PC-3 (cell line): ENCODE measurements around the gene POU3F3.

ENCODE experiments used
- EZH2 ChIP-seq: fragments of 300-600 bp; sonication (generic); IDR thresholded peaks from one replicate; pipeline ENCODE4 v1.6.1; 2017; ENCODE audit warnings: antibody characterized with exemption, mild to moderate bottlenecking, low read length; ENCODE audit not compliant: unreplicated experiment
- TF ChIP-seq, protein P1 (sequence below): fragments of 300-600 bp; sonication (generic); conservative IDR thresholded peaks from 2 replicates; pipeline ENCODE4 v1.5.1; 2017; ENCODE audit warnings: antibody characterized with exemption, low read depth, mild to moderate bottlenecking, low read length

DNA sequence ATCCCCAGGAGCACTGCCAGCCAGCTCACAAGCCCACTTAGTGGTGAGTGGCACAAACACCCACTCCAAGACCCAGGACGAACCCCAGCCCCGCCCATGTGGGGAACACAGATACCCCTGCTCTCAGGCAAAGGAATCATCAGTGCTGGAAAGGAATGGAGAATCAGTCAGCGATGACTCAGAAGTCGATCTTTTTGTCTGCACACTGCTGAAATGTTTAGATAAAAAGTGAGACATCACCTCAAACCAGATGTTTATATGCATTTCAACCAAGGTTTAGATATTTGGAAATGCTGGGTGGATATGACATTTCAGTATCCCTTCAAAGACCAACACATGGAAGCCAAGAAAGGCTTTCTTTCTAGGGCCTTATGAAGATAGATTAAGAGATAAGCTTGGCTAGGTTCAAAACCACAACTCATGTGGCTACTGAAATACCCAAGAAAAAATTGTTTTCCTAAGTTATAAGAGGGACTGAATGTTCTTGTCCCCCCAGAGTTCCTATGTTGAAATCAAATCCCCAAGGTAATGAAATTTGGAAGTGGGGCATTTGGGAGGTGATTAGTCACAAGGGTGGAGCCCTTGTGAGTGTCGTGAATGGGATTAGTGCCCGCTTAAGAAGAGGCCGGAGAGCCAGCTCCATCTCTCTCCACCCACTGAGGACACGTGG is 43.7 kb downstream of the POU3F3 start:
- no peak for TF ChIP-seq EZH2
- TF ChIP-seq, protein P1, sequence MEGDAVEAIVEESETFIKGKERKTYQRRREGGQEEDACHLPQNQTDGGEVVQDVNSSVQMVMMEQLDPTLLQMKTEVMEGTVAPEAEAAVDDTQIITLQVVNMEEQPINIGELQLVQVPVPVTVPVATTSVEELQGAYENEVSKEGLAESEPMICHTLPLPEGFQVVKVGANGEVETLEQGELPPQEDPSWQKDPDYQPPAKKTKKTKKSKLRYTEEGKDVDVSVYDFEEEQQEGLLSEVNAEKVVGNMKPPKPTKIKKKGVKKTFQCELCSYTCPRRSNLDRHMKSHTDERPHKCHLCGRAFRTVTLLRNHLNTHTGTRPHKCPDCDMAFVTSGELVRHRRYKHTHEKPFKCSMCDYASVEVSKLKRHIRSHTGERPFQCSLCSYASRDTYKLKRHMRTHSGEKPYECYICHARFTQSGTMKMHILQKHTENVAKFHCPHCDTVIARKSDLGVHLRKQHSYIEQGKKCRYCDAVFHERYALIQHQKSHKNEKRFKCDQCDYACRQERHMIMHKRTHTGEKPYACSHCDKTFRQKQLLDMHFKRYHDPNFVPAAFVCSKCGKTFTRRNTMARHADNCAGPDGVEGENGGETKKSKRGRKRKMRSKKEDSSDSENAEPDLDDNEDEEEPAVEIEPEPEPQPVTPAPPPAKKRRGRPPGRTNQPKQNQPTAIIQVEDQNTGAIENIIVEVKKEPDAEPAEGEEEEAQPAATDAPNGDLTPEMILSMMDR, result no peak
